Uterus (tissue), 4 donors: ENCODE results near the gene IL6. TPM values are rescaled to one million over a fixed set of nuclear protein-coding genes. Genes with fewer than 3 reads are reported as not detected.

Experiments
- DNase-seq, 2 donors: peaks; one replicate each; pipeline ENCODE4 v3.0.0-alpha.2; 2019 to 2020
- H3K27ac ChIP-seq, 2 donors: fragments of 200-600 bp; sonication (generic); 1 replicate in 1 of 2; 2 replicates in 1 of 2; pipeline ENCODE4 v1.5.1; 2016 to 2018
- H3K27me3 ChIP-seq, 2 donors: fragments of 200-600 bp; sonication (generic); one replicate each; pipeline ENCODE4 v1.5.1; 2018 to 2019; ENCODE audit warnings: control low read depth in 1 of 2
- H3K36me3 ChIP-seq, 2 donors: fragments of 200-600 bp; sonication (generic); one replicate each; pipeline ENCODE4 v1.5.1; 2019; ENCODE audit warnings: control low read depth in 1 of 2
- H3K4me1 ChIP-seq, 2 donors: fragments of 200-600 bp; sonication (generic); one replicate each; pipeline ENCODE4 v1.5.1; 2018 to 2019; ENCODE audit warnings: control low read depth in 1 of 2
- H3K4me3 ChIP-seq, 2 donors: fragments of 200-600 bp; sonication (generic); 1 replicate in 1 of 2; 2 replicates in 1 of 2; pipeline ENCODE4 v1.5.1; 2018 to 2019; ENCODE audit warnings: mild to moderate bottlenecking in 1 of 2
- H3K9me3 ChIP-seq, 2 donors: fragments of 200-600 bp; sonication (generic); one replicate each; pipeline ENCODE4 v1.5.1; 2019; ENCODE audit warnings: control low read depth in 1 of 2
- CTCF ChIP-seq, 4 experiments: fragments of 200-600 bp in 2 of 4; fragments of 450-650 bp in 2 of 4; sonication (generic) in 2 of 4; IDR thresholded peaks; one replicate each; pipeline ENCODE4 v1.5.1; 2016 to 2019; ENCODE audit warnings: antibody characterized with exemption in 4 of 4, mild to moderate bottlenecking in 2 of 4, moderate library complexity in 1 of 4
- POLR2A ChIP-seq, 2 donors: fragments of 450-650 bp; IDR thresholded peaks; one replicate each; pipeline ENCODE4 v1.6.1; 2016; ENCODE audit warnings: antibody characterized with exemption in 2 of 2, mild to moderate bottlenecking in 1 of 2, moderate library complexity in 1 of 2
- intact Hi-C: fragments of 100-400 bp; cut with DNase I; formaldehyde crosslinking; loops from one replicate; pipeline ENCODE4 v1.15.1; 2023; ENCODE audit warnings: low total_unique reads
- total RNA-seq, 4 donors: library from RNA; depleted of rRNA in 3 of 4; stranded (reverse); fragments of >200 nt in 3 of 4; gene quantifications; one replicate each; pipeline versions ENCODE4 v1.1.0 to v1.2.4, GENCODE V29; 2014 to 2023
- donor health status: DM: yes; HTN: yes; CAD: no.

Gene IL6
- total RNA-seq, 4 donors from 2014 or later: 2.6 to 11.2 (median 4.2) TPM; not detected in 1

- intact Hi-C loops: no loop called here
- H3K4me3 ChIP-seq: no peak overlapping the region
- H3K27ac ChIP-seq: no peak overlapping the region
- no peaks in the 10 kb centered on the region for H3K9me3 ChIP-seq
- DNase-seq: no peak
- no peaks in the 10 kb centered on the region for H3K36me3 ChIP-seq
- TF ChIP-seq POLR2A (IDR thresholded peaks at IDR 0.05) (no peak), CTCF (IDR thresholded peaks at IDR 0.05) (no peak)
- no peaks in the 10 kb centered on the region for H3K4me1 ChIP-seq
- no peaks in the 10 kb centered on the region for H3K27me3 ChIP-seq
Measured at GRCh38 chr7:22694597-22695207, 32.3 kb upstream of the IL6 start.

DNA sequence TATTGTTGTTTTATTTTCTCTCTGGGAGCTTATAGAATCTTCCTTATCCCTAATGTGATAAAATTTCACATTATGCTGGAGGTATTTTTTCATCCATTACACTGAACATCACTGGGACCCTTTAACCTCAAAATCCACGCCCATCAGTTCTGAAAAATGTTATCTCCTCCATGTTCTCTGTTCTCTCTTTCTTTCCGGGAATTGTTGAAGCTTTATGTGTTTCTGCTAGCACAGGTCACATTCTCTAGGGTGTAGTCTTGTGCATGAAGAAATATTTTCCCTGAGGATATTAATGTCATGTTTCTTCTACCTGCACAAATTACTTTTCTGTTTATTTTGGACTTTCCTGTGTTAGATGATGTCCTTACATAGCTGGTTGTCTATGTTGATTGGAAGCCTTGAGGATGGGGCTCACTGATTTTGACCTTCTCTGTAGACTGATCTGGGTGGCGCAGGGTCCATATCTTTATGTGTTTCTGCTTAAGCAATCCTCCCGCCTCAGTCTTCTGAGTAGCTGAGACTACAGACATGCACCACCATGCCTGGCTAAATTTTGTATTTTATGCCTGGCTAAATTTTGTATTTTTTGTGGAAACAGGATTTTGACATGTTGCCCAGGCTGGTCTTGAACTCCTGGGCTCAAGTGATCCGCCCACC lies 31.4 kb upstream of the IL6 start:
- no peak for TF ChIP-seq POLR2A (IDR thresholded peaks at IDR 0.05)
- no peak for TF ChIP-seq CTCF (IDR thresholded peaks at IDR 0.05)
- Histone ChIP-seq H3K27ac (no peak overlapping the region), H3K36me3 (no peaks in the 10 kb centered on the region), H3K27me3 (no peaks in the 10 kb centered on the region), H3K9me3 (no peaks in the 10 kb centered on the region), H3K4me3 (no peak overlapping the region), H3K4me1 (no peaks in the 10 kb centered on the region)
- intact Hi-C loops: no loop called here
- DNase-seq: no peak

- TF ChIP-seq CTCF (IDR thresholded peaks at IDR 0.05) (no peak), POLR2A (IDR thresholded peaks at IDR 0.05) (no peak)
- no peak for DNase-seq
- no peaks in the 10 kb centered on the region for H3K9me3 ChIP-seq
- no peak overlapping the region for H3K27ac ChIP-seq
- H3K4me1 ChIP-seq: no peaks in the 10 kb centered on the region
- intact Hi-C loops: no loop called here
- no peaks in the 10 kb centered on the region for H3K27me3 ChIP-seq
- H3K4me3 ChIP-seq: no peak overlapping the region
- no peaks in the 10 kb centered on the region for H3K36me3 ChIP-seq
Measured at GRCh38 chr7:22696541-22697228, 30.3 kb upstream of the IL6 start.

- intact Hi-C loops: no loop called here
- Histone ChIP-seq H3K27ac (no peak overlapping the region), H3K9me3 (no peaks in the 10 kb centered on the region), H3K27me3 (no peaks in the 10 kb centered on the region), H3K4me3 (no peak overlapping the region), H3K36me3 (no peaks in the 10 kb centered on the region), H3K4me1 (no peaks in the 10 kb centered on the region)
- TF ChIP-seq POLR2A (IDR thresholded peaks at IDR 0.05) (no peak), CTCF (IDR thresholded peaks at IDR 0.05) (no peak)
- no peak for DNase-seq
Measured at GRCh38 chr7:22697322-22697859, 29.6 kb upstream of the IL6 start.
